NCI-H1436 treated with DMSO at 0.1 percent for 48 hours (cell line): ENCODE data around the gene SLC17A7.
"Not testable (repeated sequence)": the region's sequence is repeated elsewhere in the genome, so short reads cannot be mapped to it uniquely, and the experiment has no call there.

Experiments used
- DNase-seq: peaks from one replicate; lab custom pipeline; 2025; lab: John Stamatoyannopoulos, UW

Gene SLC17A7

DNA sequence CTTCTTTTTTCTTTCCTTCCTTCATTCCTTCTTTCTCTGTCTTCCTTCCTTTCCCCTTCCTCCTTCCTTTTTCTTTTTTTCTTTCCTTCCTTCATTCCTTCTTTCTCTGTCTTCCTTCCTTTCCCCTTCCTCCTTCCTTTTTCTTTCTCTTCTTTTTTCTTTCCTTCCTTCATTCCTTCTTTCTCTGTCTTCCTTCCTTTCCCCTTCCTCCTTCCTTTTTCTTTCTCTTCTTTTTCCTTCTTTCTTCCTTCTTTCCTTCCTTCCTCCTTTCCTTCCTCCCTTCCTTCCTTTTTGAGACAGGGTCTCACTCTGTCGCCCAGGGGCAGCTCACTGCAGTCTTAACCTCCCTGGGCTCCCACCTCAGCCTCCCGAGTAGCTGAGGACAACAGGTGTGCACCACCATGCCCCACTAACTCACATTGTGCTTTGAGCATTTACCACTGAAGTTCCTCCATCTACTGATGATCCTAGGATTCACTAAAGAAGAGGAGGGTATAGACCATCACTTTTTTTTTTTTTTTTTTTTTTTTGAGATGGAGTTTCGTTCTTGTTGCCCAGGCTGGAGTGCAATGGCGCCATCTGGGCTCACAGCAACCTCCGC lies 2.9 kb upstream of the SLC17A7 start:
- DNase-seq: not testable (repeated sequence)

DNA sequence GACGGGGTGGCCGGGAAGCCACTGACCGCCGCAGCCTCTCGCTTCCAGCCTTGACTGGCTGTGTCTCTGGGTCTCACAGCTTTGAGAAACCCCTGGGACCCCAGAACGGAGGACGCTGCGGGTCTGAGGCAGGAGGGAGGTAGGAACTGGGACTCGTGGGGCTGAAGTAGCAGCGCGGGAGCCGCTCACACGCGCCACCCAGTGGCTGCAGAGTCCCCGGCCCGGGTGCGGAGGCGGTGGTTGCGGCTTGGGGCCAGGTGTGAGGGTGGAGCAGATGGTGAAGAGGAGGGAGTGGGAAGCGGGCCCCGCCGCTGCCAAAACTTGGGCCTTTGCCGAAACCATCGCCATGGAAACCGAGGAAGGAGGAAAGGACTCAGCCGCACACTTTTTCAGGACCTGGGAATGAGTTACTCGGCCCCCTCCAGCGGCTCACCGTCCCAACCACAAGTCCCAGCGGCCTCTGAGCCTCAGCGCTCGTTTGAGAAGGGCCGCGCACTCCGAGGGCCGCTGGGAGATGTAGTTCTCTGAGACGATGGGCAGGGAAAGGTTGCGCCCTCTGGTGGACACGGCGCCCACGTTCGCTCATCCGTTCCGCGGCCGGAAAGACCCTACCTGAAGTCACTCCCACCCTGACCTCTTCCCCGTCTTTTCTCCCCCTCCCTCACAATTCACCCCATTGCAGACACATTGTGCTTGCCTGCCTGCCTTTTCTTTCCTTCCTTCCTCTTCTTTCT lies 2.2 kb upstream of the SLC17A7 start:
- peak; percentile 87 for DNase-seq

DNA sequence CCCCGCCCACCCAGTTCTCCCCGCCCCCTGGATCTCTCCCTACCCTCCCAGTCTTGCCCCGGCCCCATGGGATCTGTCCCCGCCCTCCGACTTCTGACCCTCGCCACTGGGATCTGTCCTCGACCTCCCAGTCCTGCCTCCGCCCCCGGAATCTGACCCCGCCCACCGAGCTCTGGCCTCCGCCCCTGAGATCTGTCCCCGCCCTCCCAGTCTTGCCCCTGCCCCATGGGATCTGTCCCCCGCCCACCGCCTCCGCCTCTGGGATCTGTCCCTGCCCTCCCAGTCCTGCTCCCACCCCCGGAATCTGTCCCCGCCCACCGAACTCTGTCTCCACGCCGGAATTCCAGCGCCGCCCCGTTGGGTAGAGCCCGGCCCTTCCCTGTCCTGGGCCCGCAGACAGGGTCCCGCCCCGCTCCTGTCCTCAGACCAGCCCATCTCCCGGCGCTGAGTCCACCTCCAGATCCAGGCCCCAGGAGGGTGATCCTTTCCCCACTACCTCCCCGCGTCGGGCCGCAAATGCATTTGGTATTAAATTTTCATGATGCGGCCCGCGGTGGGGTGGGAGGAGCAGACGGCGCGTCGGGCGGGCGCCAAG lies 1.5 kb upstream of the SLC17A7 start:
- no peak for DNase-seq

GRCh38 chr19:49442354-49442753 lies 1.0 kb upstream of the SLC17A7 start:
- no peak for DNase-seq

GRCh38 chr19:49441960-49442350 lies 628 bp upstream of the SLC17A7 start:
- no peak for DNase-seq

GRCh38 chr19:49440439-49441209 lies 703 bp downstream of the SLC17A7 start:
- no peak for DNase-seq

- no peak for DNase-seq
Observed at GRCh38 chr19:49439836-49440235, 1.5 kb downstream of the SLC17A7 start.

DNA sequence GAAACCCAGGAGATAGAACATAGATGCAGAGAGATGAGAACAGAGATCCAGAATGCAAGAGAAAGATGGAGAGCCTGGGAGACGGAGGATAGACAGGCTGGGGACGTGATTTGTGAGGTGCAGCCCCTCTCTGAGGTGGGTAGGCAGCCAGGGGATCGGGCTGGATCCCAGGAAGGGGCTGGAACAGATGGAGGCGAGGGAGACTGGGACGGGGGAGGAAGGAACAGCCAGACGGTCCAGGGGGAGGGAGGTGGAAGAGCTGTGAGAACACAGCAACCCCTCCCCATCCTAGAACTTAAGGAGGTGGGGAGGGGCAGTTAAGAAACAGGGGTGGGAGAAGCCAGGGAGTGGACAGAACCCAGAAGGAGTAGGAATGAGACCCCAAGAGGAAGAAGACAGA lies 3.1 kb downstream of the SLC17A7 start:
- DNase-seq: no peak

- no peak for DNase-seq
Observed at GRCh38 chr19:49437231-49437630, 4.1 kb downstream of the SLC17A7 start.

- DNase-seq: no peak
Observed at GRCh38 chr19:49436381-49437017, 4.8 kb downstream of the SLC17A7 start.

DNA sequence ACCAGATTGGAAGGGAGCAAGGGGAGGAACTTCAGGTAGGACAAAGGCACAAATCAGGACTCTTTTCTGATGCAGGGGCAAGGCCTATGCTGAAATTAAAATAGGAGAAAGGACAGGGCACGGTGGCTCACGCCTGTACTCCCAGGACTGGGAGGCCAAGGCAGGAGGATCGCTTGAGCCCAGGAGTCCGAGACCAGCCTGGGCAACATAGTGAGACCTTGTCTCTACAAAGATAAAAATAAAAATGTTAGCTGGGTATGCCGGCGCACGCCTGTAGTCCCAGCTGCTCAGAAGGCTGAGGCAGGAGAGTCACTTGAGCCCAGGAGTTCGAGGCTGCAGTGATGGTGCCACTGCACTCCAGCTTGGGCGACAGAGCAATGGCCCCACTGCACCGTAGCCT lies 5.7 kb downstream of the SLC17A7 start:
- DNase-seq: no peak

GRCh38 chr19:49434907-49435583 lies 6.3 kb downstream of the SLC17A7 start:
- no peak for DNase-seq

DNA sequence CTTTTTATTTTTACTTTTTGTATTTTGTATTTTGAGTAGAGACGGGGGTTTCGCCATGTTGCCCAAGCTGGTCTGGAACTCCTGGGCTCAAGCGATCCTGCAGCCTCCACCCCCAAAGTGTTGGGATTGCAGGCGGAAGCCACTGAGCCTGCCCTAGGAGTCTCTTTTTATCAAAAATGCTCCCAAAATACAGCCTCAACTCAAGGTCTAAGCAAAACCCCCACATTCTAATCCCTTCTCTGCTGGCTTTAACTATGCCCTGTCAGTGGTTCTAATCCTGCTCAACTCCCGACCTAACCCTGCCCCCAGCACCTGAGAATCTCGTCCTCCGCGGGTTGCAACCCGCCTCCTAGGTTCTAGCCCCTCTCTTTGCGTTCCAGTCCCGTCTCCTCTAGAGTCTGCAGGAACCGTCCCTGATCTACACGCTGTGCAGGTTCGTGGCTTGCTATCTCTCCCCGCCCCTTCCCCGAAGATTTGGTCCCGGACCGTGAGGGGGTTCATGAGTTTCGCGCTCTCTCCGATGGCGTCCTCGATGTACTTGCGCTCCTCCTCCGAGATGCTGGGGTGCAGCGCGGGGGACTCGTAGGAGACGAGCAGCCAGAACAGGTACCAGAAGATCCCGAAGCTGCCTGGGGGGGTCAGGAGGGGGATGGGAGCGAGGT lies 8.0 kb downstream of the SLC17A7 start:
- DNase-seq: no peak

GRCh38 chr19:49432141-49433073 lies 8.9 kb downstream of the SLC17A7 start:
- no peak for DNase-seq

DNA sequence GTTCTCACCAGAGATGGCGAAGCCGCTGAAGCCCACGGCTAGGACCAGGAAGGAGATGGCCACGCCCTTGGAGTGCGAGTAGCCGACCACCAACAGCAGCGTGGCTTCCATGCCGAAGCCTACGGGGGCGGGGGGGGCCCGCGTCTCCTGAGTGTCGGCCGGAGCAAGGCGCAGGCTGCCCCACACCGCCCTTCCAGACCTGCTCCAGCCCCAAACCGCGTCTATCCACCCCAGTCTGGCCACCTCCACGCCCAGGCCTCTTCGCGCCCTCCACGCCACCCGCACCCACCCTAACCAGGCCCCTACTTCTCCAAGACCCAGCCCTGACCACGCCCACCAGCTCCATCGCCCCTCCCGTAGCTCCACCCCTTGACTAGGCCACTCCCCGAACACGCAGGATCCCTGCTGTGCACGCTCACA lies 10.0 kb downstream of the SLC17A7 start:
- no peak for DNase-seq

DNA sequence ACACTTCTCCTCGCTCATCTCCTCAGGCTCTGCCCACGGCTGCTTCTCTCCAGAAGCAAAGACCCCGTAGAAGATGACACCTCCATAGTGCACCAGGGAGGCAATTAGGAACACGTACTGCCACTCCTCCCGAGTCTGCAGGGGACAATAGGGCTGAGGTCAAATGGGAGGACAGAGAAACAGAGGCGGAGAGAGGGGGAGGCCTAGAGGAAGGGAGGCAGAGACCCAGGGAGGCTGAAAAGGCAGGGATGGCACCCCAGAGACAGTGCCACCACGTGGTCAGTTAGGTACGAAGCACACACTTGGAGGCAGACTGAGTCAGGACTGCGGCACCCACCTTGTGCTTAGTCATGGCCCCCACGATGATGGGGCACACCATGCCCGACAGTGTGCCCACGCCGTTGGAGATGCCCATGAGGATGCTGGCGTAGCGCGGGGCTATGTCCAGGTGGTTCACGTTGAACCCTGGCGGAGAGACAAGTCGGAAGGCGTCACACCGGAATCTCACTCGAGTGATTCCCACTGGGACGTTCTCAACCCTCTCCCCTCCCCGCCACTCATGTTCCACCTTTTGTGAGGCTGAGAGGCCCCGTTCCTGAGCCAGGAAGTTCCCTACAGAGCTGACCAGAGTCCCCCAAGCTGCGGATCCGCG lies 10.5 kb downstream of the SLC17A7 start:
- no peak for DNase-seq

DNA sequence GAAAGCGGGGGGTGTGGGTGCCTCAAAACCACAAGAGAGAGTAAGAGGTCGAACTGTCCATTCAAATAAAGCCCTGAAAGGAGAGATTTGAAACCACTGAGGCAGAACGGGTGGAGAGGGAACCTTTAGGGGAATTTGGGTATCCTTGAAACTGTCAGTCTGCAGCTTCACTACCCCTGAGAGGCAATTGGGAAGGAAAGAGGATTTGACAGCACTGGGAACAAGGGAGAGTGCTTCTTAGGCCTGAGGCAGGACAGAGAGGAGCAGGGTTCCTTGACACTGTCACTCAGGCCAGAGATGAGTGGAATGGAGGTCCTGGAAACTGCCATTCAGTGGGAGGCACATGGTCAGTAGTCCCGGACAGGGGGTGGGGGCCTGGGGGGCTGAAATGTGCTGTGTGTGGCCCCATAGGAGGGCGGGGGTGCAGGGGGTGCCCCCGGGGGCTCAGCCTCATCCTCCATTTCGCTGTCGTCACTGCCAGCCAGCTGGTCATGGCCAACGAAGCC lies 11.1 kb downstream of the SLC17A7 start:
- no peak for DNase-seq

DNA sequence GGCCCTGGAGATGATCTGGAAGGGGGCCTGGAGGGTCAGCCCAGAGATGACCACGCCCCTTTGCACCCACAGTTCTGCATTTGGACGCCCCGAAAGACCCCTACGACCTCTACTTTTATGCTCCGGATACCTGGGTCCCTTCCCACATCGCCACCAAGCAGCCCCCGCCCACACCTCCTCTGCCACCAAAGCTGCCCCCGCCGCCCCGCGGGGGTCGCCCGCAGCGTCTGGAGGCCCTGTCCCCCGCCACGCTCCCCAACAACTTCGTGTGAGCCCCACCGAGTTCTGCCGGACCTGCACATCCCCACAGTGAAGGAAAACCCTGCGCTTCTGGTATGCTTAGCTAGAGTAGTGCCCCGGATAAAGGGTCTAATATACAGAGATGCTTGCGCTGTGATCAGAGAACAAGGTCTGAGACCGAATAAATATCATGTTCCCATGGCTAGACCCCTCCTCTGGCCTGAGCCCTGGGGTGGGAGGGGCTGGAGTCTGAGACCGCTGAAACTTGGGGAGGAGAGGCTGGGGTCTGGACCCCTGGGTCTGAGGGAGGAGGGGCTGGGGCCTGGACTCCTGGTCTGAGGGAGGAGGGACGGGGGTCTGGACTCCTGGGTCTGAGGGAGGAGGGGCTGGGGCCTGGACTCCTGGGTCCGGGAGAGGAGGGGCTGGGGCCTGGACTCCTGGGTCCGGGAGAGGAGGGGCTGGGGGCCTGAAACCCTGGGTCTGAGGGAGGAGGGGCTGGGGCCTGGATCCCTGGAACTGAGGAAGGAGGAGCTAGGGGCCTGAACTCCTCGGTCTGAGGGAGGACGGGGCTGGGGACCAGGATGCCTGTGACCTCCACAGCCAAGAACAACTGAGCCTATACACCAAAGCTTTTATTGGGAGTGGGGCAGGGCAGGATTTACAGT lies 12.5 kb downstream of the SLC17A7 start:
- no peak for DNase-seq
